ENCODE data around the gene GTF2A2. TPM values are rescaled to one million over a fixed set of nuclear protein-coding genes. Genes with fewer than 3 reads are reported as not detected.

GTF2A2 gene
- total and polyA plus RNA-seq, 2 donors (not counting 1 experiment from before 2014, with no cell fraction given): 39.7 to 60.0 TPM

- CTCF ChIA-PET: no interaction called here
- ATAC-seq (ENCODE audit: low read depth): no peak
- no peaks in the 10 kb centered on the region for H3K9me3 Mint-ChIP-seq (ENCODE audit: insufficient read depth)
- H3K9me3 ChIP-seq (ENCODE audit: control extremely low read depth in 1 of 3, control insufficient read depth in 2 of 3, insufficient read depth in 1 of 3, low read length in 2 of 3): no peaks in the 10 kb centered on the region
- no peak overlapping the region for H3K4me3 ChIP-seq (ENCODE audit: control extremely low read depth in 1 of 5, extremely low read depth in 1 of 5, insufficient read depth in 1 of 5, low read depth in 2 of 5, low read length in 4 of 5)
- H3K27me3 ChIP-seq (replicated peaks in 1 of 4; ENCODE audit: control extremely low read depth in 1 of 4, control insufficient read depth in 3 of 4, insufficient read depth in 4 of 4, low read length in 3 of 4): no peaks in the 10 kb centered on the region
- peaks cover 11% of the 10 kb centered on the region for H3K79me2 ChIP-seq (ENCODE audit: control insufficient read depth, insufficient read depth, low read length)
- H3K27me3 Mint-ChIP-seq: no peaks in the 10 kb centered on the region
- WGBS (ENCODE audit: insufficient coverage): no CpG with 5 or more reads among the region's 8 CpGs
- H3K4me1 ChIP-seq (ENCODE audit: control insufficient read depth in 2 of 2, insufficient read depth in 2 of 2, low read length in 2 of 2): no peaks in the 10 kb centered on the region
- no peak overlapping the region for H3K4me2 ChIP-seq (replicated peaks; ENCODE audit: low read depth, low read length, poor library complexity, severe bottlenecking)
- no peaks in the 10 kb centered on the region for H4K20me1 ChIP-seq (ENCODE audit: control insufficient read depth, insufficient read depth, low read length, poor library complexity, severe bottlenecking)
- H2AFZ ChIP-seq (ENCODE audit: insufficient read depth, low read depth, low read length, poor library complexity, severe bottlenecking): no peak overlapping the region
- intact Hi-C loops (cut with micrococcal nuclease): no loop called here
- H3K36me3 ChIP-seq (replicated peaks in 1 of 2; ENCODE audit: control extremely low read depth in 1 of 2, control insufficient read depth in 1 of 2, extremely low read depth in 1 of 2, insufficient read depth in 2 of 2, low read length in 1 of 2): peaks cover 2 to 78% of the 10 kb centered on the region in 2 experiments
- no peak for DNase-seq
- TF ChIP-seq, protein P1, sequence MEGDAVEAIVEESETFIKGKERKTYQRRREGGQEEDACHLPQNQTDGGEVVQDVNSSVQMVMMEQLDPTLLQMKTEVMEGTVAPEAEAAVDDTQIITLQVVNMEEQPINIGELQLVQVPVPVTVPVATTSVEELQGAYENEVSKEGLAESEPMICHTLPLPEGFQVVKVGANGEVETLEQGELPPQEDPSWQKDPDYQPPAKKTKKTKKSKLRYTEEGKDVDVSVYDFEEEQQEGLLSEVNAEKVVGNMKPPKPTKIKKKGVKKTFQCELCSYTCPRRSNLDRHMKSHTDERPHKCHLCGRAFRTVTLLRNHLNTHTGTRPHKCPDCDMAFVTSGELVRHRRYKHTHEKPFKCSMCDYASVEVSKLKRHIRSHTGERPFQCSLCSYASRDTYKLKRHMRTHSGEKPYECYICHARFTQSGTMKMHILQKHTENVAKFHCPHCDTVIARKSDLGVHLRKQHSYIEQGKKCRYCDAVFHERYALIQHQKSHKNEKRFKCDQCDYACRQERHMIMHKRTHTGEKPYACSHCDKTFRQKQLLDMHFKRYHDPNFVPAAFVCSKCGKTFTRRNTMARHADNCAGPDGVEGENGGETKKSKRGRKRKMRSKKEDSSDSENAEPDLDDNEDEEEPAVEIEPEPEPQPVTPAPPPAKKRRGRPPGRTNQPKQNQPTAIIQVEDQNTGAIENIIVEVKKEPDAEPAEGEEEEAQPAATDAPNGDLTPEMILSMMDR (IDR thresholded peaks at IDR 0.05): no peak
- H3K4me3 Mint-ChIP-seq: no peak overlapping the region
- no peak overlapping the region for H3K27ac ChIP-seq (ENCODE audit: low read length in 2 of 2)
- H3K4me1 Mint-ChIP-seq: no peaks in the 10 kb centered on the region
- POLR2A ChIA-PET: interaction anchor here (0.9 kb wide), 1 partner anchor 19 kb away, joined by 3 read pairs; no protein-coding TSS in a partner anchor
- H3K27ac Mint-ChIP-seq: no peak overlapping the region
- no peak overlapping the region for H3K9ac ChIP-seq (ENCODE audit: low read length)
Measured at GRCh38 chr15:59668556-59668955, 11.2 kb upstream of the GTF2A2 start.

GRCh38 chr15:59662260-59662659, 4.9 kb upstream of the GTF2A2 start:
- Histone ChIP-seq H3K27ac (ENCODE audit: low read length in 2 of 2) (no peak overlapping the region), H4K20me1 (ENCODE audit: control insufficient read depth, insufficient read depth, low read length, poor library complexity, severe bottlenecking) (no peaks in the 10 kb centered on the region), H3K36me3 (replicated peaks in 1 of 2; ENCODE audit: control extremely low read depth in 1 of 2, control insufficient read depth in 1 of 2, extremely low read depth in 1 of 2, insufficient read depth in 2 of 2, low read length in 1 of 2) (peaks cover 12 to 51% of the 10 kb centered on the region in 2 experiments), H3K9ac (ENCODE audit: low read length) (no peak overlapping the region), H2AFZ (ENCODE audit: insufficient read depth, low read depth, low read length, poor library complexity, severe bottlenecking) (no peak overlapping the region), H3K79me2 (ENCODE audit: control insufficient read depth, insufficient read depth, low read length) (peaks cover 9% of the 10 kb centered on the region), H3K27me3 (replicated peaks in 1 of 4; ENCODE audit: control extremely low read depth in 1 of 4, control insufficient read depth in 3 of 4, insufficient read depth in 4 of 4, low read length in 3 of 4) (no peaks in the 10 kb centered on the region), H3K4me1 (ENCODE audit: control insufficient read depth in 2 of 2, insufficient read depth in 2 of 2, low read length in 2 of 2) (peaks cover 3 to 9% of the 10 kb centered on the region in 2 donors), H3K4me3 (ENCODE audit: control extremely low read depth in 1 of 5, extremely low read depth in 1 of 5, insufficient read depth in 1 of 5, low read depth in 2 of 5, low read length in 4 of 5) (no peak overlapping the region), H3K4me2 (replicated peaks; ENCODE audit: low read depth, low read length, poor library complexity, severe bottlenecking) (no peak overlapping the region), H3K9me3 (ENCODE audit: control extremely low read depth in 1 of 3, control insufficient read depth in 2 of 3, insufficient read depth in 1 of 3, low read length in 2 of 3) (no peaks in the 10 kb centered on the region)
- H3K4me1 Mint-ChIP-seq: peaks cover 5% of the 10 kb centered on the region
- ATAC-seq (ENCODE audit: low read depth): no peak
- no peak for DNase-seq
- TF ChIP-seq, protein P1 (IDR thresholded peaks at IDR 0.05): no peak
- TF ChIP-seq EZH2 (IDR thresholded peaks at IDR 0.05; ENCODE audit: borderline replicate concordance, insufficient read depth, low read depth, low read length, poor library complexity, severe bottlenecking): no peak
- intact Hi-C loops (cut with micrococcal nuclease): no loop called here
- no CpG with 5 or more reads among the region's 1 CpG for WGBS (ENCODE audit: insufficient coverage)
- CTCF ChIA-PET: interaction anchor here (1.3 kb wide), 1 partner anchor 130 kb away, joined by 3 read pairs; no protein-coding TSS in a partner anchor
- no peak overlapping the region for H3K4me3 Mint-ChIP-seq
- no peaks in the 10 kb centered on the region for H3K27me3 Mint-ChIP-seq
- no peaks in the 10 kb centered on the region for H3K9me3 Mint-ChIP-seq (ENCODE audit: insufficient read depth)
- POLR2A ChIA-PET: no interaction called here
- no peak overlapping the region for H3K27ac Mint-ChIP-seq

Data from B cell (primary cell).